H1 (cell line): ENCODE results near the gene KCNMA1. TPM values are rescaled to one million over a fixed set of nuclear protein-coding genes. Genes with fewer than 3 reads are reported as not detected.

Experiments used
- CTCF ChIA-PET: fragments of 300-600 bp; sonication (Branson Sonifier 250); formaldehyde crosslinking; loops from one replicate; lab custom pipeline; 2021; ENCODE audit not compliant: partially characterized antibody; lab: Charles Lee
- POLR2A ChIA-PET: fragments of 300-600 bp; sonication (Branson Sonifier 250); formaldehyde crosslinking; loops from one replicate; lab custom pipeline; 2021; ENCODE audit warnings: inconsistent platforms; ENCODE audit not compliant: partially characterized antibody; lab: Charles Lee
- DNase-seq, 2 experiments: peaks; one replicate each; pipeline versions ENCODE4 v3.0.0 to v3.0.0-alpha.2; 2010 to 2022; ENCODE audit warnings: low spot score in 2 of 2, low read depth in 1 of 2, mixed read lengths in 1 of 2
- FAIRE-seq: peaks from 2 replicates; lab custom pipeline; 2011; peaks lifted over from hg19 to GRCh38; lab: Jason Lieb, UNC
- H2AFZ ChIP-seq: 2 replicates; pipeline ENCODE4 v1.8.1; 2012; ENCODE audit warnings: low read length, inconsistent platforms
- H2AK5ac ChIP-seq: 2 replicates; pipeline ENCODE4 v1.6.1; 2013; ENCODE audit warnings: low read depth, low read length
- H2BK120ac ChIP-seq: replicated peaks from 2 replicates; pipeline ENCODE3; 2013; ENCODE audit warnings: low read depth, low read length, inconsistent platforms
- H2BK12ac ChIP-seq: 2 replicates; pipeline ENCODE4 v1.6.1; 2013; ENCODE audit warnings: low read depth, low read length
- H2BK15ac ChIP-seq: 2 replicates; pipeline ENCODE4 v1.6.1; 2013; ENCODE audit warnings: low read length
- H2BK20ac ChIP-seq: 2 replicates; pipeline ENCODE4 v1.6.1; 2013; ENCODE audit warnings: low read length
- H2BK5ac ChIP-seq: 2 replicates; pipeline ENCODE4 v1.6.1; 2013; ENCODE audit warnings: low read depth, low read length
- H3K14ac ChIP-seq: 2 replicates; pipeline ENCODE4 v1.6.1; 2013; ENCODE audit warnings: inconsistent platforms; ENCODE audit not compliant: insufficient read length
- H3K18ac ChIP-seq: 2 replicates; pipeline ENCODE4 v1.6.1; 2013; ENCODE audit warnings: low read length; ENCODE audit errors: extremely low read depth
- H3K23ac ChIP-seq: 2 replicates; pipeline ENCODE4 v1.6.1; 2013; ENCODE audit warnings: inconsistent platforms; ENCODE audit not compliant: insufficient read length
- H3K23me2 ChIP-seq: 2 replicates; pipeline ENCODE4 v1.6.1; 2013; ENCODE audit warnings: low read depth, low read length
- H3K27ac ChIP-seq: 2 replicates; pipeline ENCODE4 v1.6.1; 2011; ENCODE audit warnings: low read depth, low read length, inconsistent platforms
- H3K27me3 ChIP-seq, 4 experiments: replicated peaks in 1 of 4; 1 replicate in 1 of 4; 2 replicates in 3 of 4; pipeline versions ENCODE4 v1.6.1 to v1.8.1; 2011 to 2013; ENCODE audit warnings: low read length in 3 of 4, mild to moderate bottlenecking in 3 of 4, inconsistent platforms in 2 of 4, mixed read lengths in 2 of 4, moderate library complexity in 1 of 4; ENCODE audit not compliant: control insufficient read depth in 3 of 4, insufficient read depth in 3 of 4; ENCODE audit errors: extremely low read depth in 1 of 4
- H3K36me3 ChIP-seq, 4 experiments: 2 replicates each; pipeline versions ENCODE4 v1.6.1 to v1.8.1; 2011 to 2013; ENCODE audit warnings: mild to moderate bottlenecking in 4 of 4, low read length in 3 of 4, moderate library complexity in 2 of 4, control low read depth in 1 of 4, inconsistent platforms in 1 of 4; ENCODE audit not compliant: insufficient read depth in 4 of 4, control insufficient read depth in 2 of 4
- H3K4ac ChIP-seq: replicated peaks from 2 replicates; pipeline ENCODE3; 2013; ENCODE audit warnings: low read length, low read depth, mixed read lengths, inconsistent platforms; ENCODE audit not compliant: insufficient read length
- H3K4me1 ChIP-seq, 4 experiments: replicated peaks in 1 of 4; 1 replicate in 1 of 4; 2 replicates in 3 of 4; pipeline versions ENCODE4 v1.6.1 to v1.8.1; 2011 to 2013; ENCODE audit warnings: low read length in 3 of 4, inconsistent platforms in 2 of 4, mixed read lengths in 1 of 4; ENCODE audit not compliant: insufficient read depth in 4 of 4, control insufficient read depth in 3 of 4
- H3K4me2 ChIP-seq, 2 experiments: 2 replicates each; pipeline versions ENCODE4 v1.6.1 to v1.8.1; 2011 to 2013; ENCODE audit warnings: low read depth in 2 of 2, low read length in 2 of 2, control low read depth in 1 of 2, inconsistent platforms in 1 of 2, mild to moderate bottlenecking in 1 of 2; ENCODE audit not compliant: insufficient read depth in 1 of 2
- H3K4me3 ChIP-seq, 4 experiments: fragments of 200-600, 300-600 bp in 1 of 4; sonication (generic), shearing (Covaris generic), sonication (Bioruptor Twin) in 1 of 4; 2 replicates each; pipeline versions ENCODE4 v1.5.1 to v1.8.1; 2011 to 2016; ENCODE audit warnings: low read length in 4 of 4, low read depth in 3 of 4, control low read depth in 2 of 4, inconsistent platforms in 2 of 4, mild to moderate bottlenecking in 2 of 4, mixed read lengths in 1 of 4, moderate library complexity in 1 of 4; ENCODE audit not compliant: insufficient read depth in 2 of 4; ENCODE audit errors: extremely low read depth in 1 of 4
- H3K56ac ChIP-seq: replicated peaks from 2 replicates; pipeline ENCODE3; 2013; ENCODE audit warnings: low read depth, mild to moderate bottlenecking, mixed read lengths, low read length, inconsistent platforms; ENCODE audit not compliant: insufficient read length
- H3K79me1 ChIP-seq: 2 replicates; pipeline ENCODE4 v1.6.1; 2013; ENCODE audit warnings: low read depth, low read length, control low read depth
- H3K79me2 ChIP-seq, 2 experiments: 2 replicates each; pipeline versions ENCODE4 v1.6.1 to v1.8.1; 2012 to 2013; ENCODE audit warnings: low read length in 2 of 2, mild to moderate bottlenecking in 2 of 2, inconsistent platforms in 1 of 2; ENCODE audit not compliant: insufficient read depth in 2 of 2, control insufficient read depth in 1 of 2
- H3K9ac ChIP-seq, 4 experiments: replicated peaks in 1 of 4; 1 replicate in 1 of 4; 2 replicates in 3 of 4; pipeline versions ENCODE4 v1.6.1 to v1.8.1; 2011 to 2013; ENCODE audit warnings: low read depth in 3 of 4, low read length in 3 of 4, control low read depth in 2 of 4, mild to moderate bottlenecking in 2 of 4, moderate library complexity in 2 of 4, inconsistent platforms in 1 of 4; ENCODE audit errors: extremely low read depth in 1 of 4
- H3K9me3 ChIP-seq, 2 experiments: 2 replicates each; pipeline versions ENCODE4 v1.6.1 to v1.8.1; 2012 to 2013; ENCODE audit warnings: mild to moderate bottlenecking in 2 of 2, moderate library complexity in 2 of 2, control low read depth in 1 of 2, inconsistent platforms in 1 of 2, low read depth in 1 of 2, low read length in 1 of 2, mixed read lengths in 1 of 2; ENCODE audit not compliant: insufficient read depth in 2 of 2
- H4K20me1 ChIP-seq, 2 experiments: replicated peaks in 1 of 2; 2 replicates each; pipeline versions ENCODE3 to v1.8.1; 2011 to 2013; ENCODE audit warnings: inconsistent platforms in 2 of 2, low read length in 2 of 2, mild to moderate bottlenecking in 1 of 2; ENCODE audit not compliant: insufficient read depth in 2 of 2, control insufficient read depth in 1 of 2
- H4K5ac ChIP-seq: 2 replicates; pipeline ENCODE4 v1.6.1; 2013; ENCODE audit warnings: low read length, low read depth, mixed read lengths, inconsistent platforms; ENCODE audit not compliant: insufficient read length
- H4K8ac ChIP-seq: 2 replicates; pipeline ENCODE4 v1.8.0; 2013; ENCODE audit warnings: mild to moderate bottlenecking, moderate library complexity, low read length, inconsistent platforms; ENCODE audit not compliant: insufficient read depth; ENCODE audit errors: extremely low read depth
- H4K91ac ChIP-seq: replicated peaks from 2 replicates; pipeline ENCODE3; 2013; ENCODE audit warnings: low read length, mixed read lengths, inconsistent platforms; ENCODE audit not compliant: insufficient read length
- BRCA1 ChIP-seq: IDR thresholded peaks from 2 replicates; pipeline ENCODE4 v1.6.1; 2012; ENCODE audit warnings: low read depth, low read length, improper control_type of control experiment
- SP4 ChIP-seq: IDR thresholded peaks from 2 replicates; pipeline ENCODE4 v1.6.1; 2012; ENCODE audit warnings: low read length, inconsistent platforms
- WGBS, 2 experiments: shearing (Covaris generic) in 1 of 2; methylation state at CpG; one replicate each; pipeline versions ENCODE4 v1.1.6 to v1.1.7; 2013 to 2015; ENCODE audit warnings: low lambda C conversion rate in 2 of 2, mixed read lengths in 2 of 2, inconsistent platforms in 1 of 2, low coverage in 1 of 2, missing lambda C conversion rate in 1 of 2; ENCODE audit not compliant: insufficient replicate concordance in 2 of 2, insufficient coverage in 1 of 2, insufficient read length in 1 of 2; ENCODE audit errors: extremely low coverage in 1 of 2, missing lambda C conversion rate in 1 of 2; 5-methylcytosine and 5-hydroxymethylcytosine counted together
- polyA plus RNA-seq, 7 experiments: library from polyadenylated mRNA; depleted of rRNA in 3 of 7; stranded (reverse) in 5 of 7; unstranded in 2 of 7; fragments of >200 nt in 5 of 7; fragments of 200-250 nt in 2 of 7; gene quantifications; 1 replicate in 5 of 7; 2 replicates in 1 of 7; 4 replicates in 1 of 7; pipeline versions ENCODE4 v1.2.1 to v1.2.3, GENCODE V29; 2011 to 2013; ENCODE audit warnings: missing spikeins in 2 of 7, mixed read lengths in 2 of 7
- total RNA-seq: library from RNA; stranded (reverse); fragmentation: NEBNext Ultra II Directional; extraction: Animal tissue kit (Norgen Biotek cat#: 25700); gene quantifications from 2 replicates; pipeline ENCODE4 v1.2.1, GENCODE V29; 2021

KCNMA1 gene
- total and polyA plus RNA-seq, 2 of the 8 experiments (the other 6 are each of a cell fraction or from before 2014, with no cell fraction given), result 10.2 to 11.1 TPM

GRCh38 chr10:77350134-77350533 lies 287.5 kb downstream of the KCNMA1 start:
- H3K23me2 ChIP-seq, result no peaks in the 10 kb centered on the region; the same call in 1 of the 2 replicates
- 93% methylated on average over 1 of the region's 1 CpG; no CpG with 5 or more reads in 1 of the 2 experiments for WGBS, 2 experiments
- CTCF ChIA-PET, result no interaction called here
- no peaks in the 10 kb centered on the region for H3K79me2 ChIP-seq
- no peak overlapping the region for H2BK120ac ChIP-seq
- H3K9ac ChIP-seq, result no peak overlapping the region
- POLR2A ChIA-PET, result no interaction called here
- H3K4me3 ChIP-seq, result no peak overlapping the region
- DNase-seq (no peak), FAIRE-seq (no peak)
- no peak overlapping the region for H3K4ac ChIP-seq
- no peak overlapping the region for H2BK15ac ChIP-seq
- H4K20me1 ChIP-seq, result no peaks in the 10 kb centered on the region
- H4K8ac ChIP-seq, result no peak overlapping the region
- H3K79me1 ChIP-seq, result no peaks in the 10 kb centered on the region
- H3K4me1 ChIP-seq, result no peaks in the 10 kb centered on the region
- no peak overlapping the region for H3K23ac ChIP-seq
- no peak overlapping the region for H2AFZ ChIP-seq
- no peak overlapping the region for H4K91ac ChIP-seq
- no peak overlapping the region for H2BK5ac ChIP-seq
- no peak overlapping the region for H3K18ac ChIP-seq
- H3K27ac ChIP-seq, result no peak overlapping the region
- H2BK12ac ChIP-seq, result no peak overlapping the region
- H3K27me3 ChIP-seq, result no peaks in the 10 kb centered on the region
- H4K5ac ChIP-seq, result no peak overlapping the region
- TF ChIP-seq BRCA1 (no peak), SP4 (no peak)
- H3K4me2 ChIP-seq, result no peak overlapping the region
- H3K36me3 ChIP-seq, result no peaks in the 10 kb centered on the region
- H2BK20ac ChIP-seq, result no peak overlapping the region
- no peaks in the 10 kb centered on the region for H3K9me3 ChIP-seq
- no peak overlapping the region for H3K56ac ChIP-seq
- no peak overlapping the region for H3K14ac ChIP-seq
- H2AK5ac ChIP-seq, result no peak overlapping the region
